Epithelial cell of proximal tubule (primary cell): ENCODE measurements around the gene SHOC2. TPM values are rescaled to one million over a fixed set of nuclear protein-coding genes. Genes with fewer than 3 reads are reported as not detected.

Experiments used
- DNase-seq: peaks from one replicate; pipeline ENCODE4 v3.0.0-alpha.2; 2011; ENCODE audit warnings: low read depth
- H3K4me3 ChIP-seq: 2 replicates; pipeline ENCODE4 v1.5.1; 2011; ENCODE audit warnings: low read depth, mild to moderate bottlenecking, low read length
- CTCF ChIP-seq: conservative IDR thresholded peaks from 2 replicates; pipeline ENCODE4 v1.5.1; 2012; ENCODE audit warnings: low read depth, mild to moderate bottlenecking, low read length
- total RNA-seq: library from RNA; depleted of rRNA; stranded (reverse); fragments of >200 nt; gene quantifications from 2 replicates; pipeline ENCODE4 v1.2.3, GENCODE V29; 2015

The SHOC2 gene
- total RNA-seq, 1 donor from 2014 or later = 14.1 TPM

GRCh38 chr10:111018021-111018420 lies 98.6 kb downstream of the SHOC2 start:
- no peak overlapping the region for H3K4me3 ChIP-seq
- no peak for TF ChIP-seq CTCF
- no peak for DNase-seq

GRCh38 chr10:111023060-111023459 lies 103.7 kb downstream of the SHOC2 start:
- no peak for TF ChIP-seq CTCF
- DNase-seq = no peak
- H3K4me3 ChIP-seq = no peak overlapping the region

DNA sequence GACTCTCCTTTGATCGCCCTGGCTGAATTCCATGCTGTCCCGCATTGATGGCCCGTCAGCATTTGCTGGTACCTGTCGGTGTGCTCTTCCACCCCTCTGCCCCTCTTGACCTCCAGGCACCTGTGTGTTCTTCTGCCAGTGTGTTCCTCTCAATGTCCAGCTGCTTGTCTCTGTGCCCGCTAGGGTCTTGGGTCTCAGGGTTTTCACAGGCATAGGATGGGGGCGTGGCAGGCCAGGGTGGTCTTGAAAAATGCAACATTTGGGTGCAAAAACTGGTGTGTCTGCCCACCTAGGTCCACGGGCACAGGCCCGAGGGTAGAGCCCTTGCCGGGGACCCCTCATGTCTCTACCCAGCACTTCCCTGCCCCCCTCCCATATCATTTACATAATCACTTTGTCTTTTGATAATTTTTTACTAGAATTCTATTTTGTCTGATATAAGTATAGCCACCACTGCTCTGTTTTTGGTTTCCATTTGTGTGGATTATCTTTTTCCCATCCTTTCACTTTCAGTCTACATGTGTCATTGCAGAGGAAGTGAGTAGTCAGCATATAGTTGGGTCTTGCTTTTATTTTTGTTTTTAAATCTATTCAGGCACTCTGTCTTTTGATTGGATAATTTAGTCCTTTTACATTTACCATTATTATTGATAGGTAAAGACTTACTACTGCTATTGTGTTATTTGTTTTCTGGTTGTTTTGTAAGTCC lies 110.8 kb downstream of the SHOC2 start:
- TF ChIP-seq CTCF = no peak
- no peak for DNase-seq

GRCh38 chr10:111034598-111035310 lies 115.3 kb downstream of the SHOC2 start:
- DNase-seq = no peak
- no peak overlapping the region for H3K4me3 ChIP-seq
- TF ChIP-seq CTCF = no peak

More for the DNA sequence above, 110.8 kb downstream of the SHOC2 start:
- H3K4me3 ChIP-seq = no peak overlapping the region

DNA sequence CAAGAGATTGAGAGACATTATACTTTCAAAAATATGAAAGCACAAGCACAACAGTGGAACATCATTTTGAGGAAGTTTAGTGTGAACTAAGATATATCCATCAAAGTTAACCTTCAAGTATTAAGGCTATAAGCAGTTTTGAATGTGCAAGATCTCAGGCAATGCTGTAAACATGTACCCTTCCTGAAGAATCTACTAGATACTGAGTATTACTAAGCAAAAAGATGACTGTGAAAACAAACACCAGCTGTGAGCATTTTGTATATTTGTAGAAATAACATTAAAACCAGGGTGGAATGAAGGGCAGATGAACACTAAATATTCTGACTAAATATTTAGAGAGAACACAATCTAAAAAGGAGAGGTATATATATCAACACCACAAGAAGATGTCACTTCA lies 116.1 kb downstream of the SHOC2 start:
- no peak for TF ChIP-seq CTCF
- no peak for DNase-seq
- H3K4me3 ChIP-seq = no peak overlapping the region

DNA sequence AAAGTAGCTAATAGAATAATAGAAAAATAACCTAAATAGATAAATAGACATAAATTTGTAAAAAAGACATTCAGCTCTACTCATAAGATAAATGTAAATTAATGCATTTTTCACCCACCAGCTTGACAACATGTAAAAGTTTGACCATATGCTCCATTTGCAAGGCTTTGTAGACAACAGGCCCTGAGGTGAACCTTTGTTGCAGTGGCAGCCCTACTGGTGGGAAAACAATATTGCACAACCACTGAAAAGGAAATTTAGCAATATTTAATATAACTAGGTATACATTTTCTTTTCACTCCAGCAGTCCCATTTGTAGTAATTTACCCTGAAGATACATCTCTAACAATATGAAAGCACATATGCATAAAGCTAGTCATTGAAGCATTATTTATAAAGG lies 118.5 kb downstream of the SHOC2 start:
- no peak overlapping the region for H3K4me3 ChIP-seq
- TF ChIP-seq CTCF = peak; percentile 42
- no peak for DNase-seq

- no peak for TF ChIP-seq CTCF
- H3K4me3 ChIP-seq = no peak overlapping the region
- no peak for DNase-seq
Observed at GRCh38 chr10:111039522-111039921, 120.1 kb downstream of the SHOC2 start.
